HL-60/S4 treated with phorbol 12-myristate 13-acetate at 8.2 ng/mL for 4 days and 3 days (cell line): ENCODE measurements around the gene NFKBIE.
"Not testable (repeated sequence)": the region's sequence is repeated elsewhere in the genome, so short reads cannot be mapped to it uniquely, and the experiment has no call there.

Experiments used
- in situ Hi-C: fragments of 300-500 bp; cut with MboI; formaldehyde crosslinking; loops from 2 replicates; pipeline ENCODE4 v1.15.0; 2022; ENCODE audit warnings: low sequenced_read_pairs

Gene NFKBIE

DNA sequence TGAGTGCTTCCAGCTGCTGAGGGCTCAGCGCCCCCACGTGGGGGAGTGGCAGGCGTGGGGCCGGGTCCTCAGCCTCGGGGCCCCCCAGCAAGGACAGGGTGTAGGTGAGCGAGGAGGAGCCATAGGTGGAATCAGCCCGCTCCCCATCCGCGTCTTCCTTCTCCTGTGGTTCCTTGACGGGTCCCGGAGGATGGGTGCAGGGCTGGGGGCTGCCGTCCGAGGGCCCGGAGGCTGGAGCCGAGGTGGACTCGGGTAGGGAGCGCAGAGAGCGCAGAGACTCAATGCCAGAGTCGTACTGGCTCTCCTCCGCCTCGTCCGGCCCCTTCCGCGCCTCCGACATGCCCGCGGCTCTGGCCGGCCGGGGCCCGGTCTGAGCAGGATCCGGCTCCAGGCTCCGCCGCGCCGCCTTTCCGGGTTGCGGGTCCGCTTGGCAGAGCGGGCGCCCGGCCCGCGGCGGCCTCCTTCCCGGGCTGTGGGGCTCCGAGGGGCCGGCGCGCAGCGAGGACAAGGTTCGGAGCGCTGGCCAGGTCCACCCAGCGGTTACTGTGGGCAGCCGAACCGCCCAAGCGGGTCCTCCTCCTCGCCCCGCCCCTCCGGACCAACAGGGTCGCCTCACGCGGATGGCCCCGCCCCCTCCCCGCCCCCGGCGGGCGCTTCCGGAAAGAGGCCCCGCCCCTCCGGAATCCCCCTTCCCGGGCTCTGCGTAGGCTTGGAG lies at the start of gene NFKBIE:
TSS of gene NFKBIE (minus strand) at position 545 of the 715 bp plus-strand sequence. CDS start at position 340, 205 bp downstream.
- in situ Hi-C loops = no loop called here

DNA sequence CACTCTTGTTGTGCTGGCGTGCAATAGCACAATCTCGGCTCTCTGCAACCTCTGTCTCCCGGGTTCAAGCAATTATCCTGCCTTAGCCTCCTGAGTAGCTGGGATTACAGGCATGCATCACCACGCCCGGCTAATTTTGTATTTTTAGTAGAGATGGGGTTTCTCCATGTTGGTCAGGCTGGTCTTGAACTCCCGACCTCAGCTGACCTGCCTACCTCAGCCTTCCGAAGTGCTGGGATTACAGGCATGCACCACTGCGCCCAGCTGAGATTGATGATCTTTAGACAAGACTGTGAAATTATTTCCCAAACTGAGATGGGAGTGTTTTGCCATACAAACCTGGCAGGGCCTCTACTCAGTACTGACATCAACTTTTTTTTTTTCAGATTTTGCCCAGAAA lies 49.3 kb upstream of the NFKBIE start:
- in situ Hi-C loops = not testable (repeated sequence)

DNA sequence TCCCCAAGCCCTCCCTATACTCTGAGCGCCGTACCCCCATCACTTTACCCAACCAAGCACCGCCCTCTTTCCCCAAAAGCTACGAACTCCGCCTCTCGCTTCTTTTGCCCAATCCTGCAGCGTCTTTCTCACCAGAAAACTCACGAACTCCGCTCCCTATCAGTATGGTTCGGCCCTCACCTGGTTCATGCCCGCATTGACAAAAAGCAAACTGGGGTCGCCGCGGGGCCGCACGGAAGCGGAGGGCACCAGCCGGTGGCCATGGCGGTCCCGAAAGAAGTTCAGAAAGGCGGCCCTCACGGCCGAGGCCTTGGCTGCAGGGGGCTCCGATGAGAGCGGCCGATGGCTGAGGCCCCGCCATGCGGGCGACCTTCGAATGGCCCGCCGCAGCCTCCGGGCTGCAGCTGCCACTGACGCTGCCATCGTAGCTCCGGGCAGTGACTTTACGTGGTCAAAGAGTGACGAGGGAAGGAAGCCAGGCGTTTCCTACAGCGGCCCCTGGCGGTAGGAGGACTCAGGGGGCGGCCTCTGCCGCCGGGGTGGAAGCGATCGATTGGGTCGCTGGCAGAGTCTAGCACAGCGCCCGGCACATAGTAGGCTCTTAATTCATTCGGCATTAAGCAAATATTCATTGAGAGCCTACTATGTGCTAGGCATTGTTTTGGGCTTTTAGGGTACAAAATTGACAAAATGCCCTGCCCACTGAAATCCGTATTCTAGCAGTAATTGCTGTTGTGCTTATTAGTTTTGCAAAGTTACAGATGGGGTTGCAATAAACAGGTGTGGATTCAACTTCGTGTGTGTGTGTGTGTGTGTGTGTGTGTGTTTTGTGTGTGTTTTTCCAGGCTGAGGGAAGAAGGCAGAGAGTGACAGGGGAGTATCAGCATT lies 47.8 kb upstream of the NFKBIE start, which contains the start of gene AARS2:
TSS of gene AARS2 (minus strand) at position 447 of the 888 bp plus-strand sequence. CDS start at position 423, 24 bp downstream.
- in situ Hi-C loops = no loop called here

- in situ Hi-C loops = no loop called here
These were observed 46.4 kb upstream of the NFKBIE start for GRCh38 chr6:44311767-44312166.

- in situ Hi-C loops = no loop called here
These were observed 46.0 kb upstream of the NFKBIE start for GRCh38 chr6:44311304-44311703.

GRCh38 chr6:44310241-44310640 lies 44.9 kb upstream of the NFKBIE start:
- in situ Hi-C loops = no loop called here

DNA sequence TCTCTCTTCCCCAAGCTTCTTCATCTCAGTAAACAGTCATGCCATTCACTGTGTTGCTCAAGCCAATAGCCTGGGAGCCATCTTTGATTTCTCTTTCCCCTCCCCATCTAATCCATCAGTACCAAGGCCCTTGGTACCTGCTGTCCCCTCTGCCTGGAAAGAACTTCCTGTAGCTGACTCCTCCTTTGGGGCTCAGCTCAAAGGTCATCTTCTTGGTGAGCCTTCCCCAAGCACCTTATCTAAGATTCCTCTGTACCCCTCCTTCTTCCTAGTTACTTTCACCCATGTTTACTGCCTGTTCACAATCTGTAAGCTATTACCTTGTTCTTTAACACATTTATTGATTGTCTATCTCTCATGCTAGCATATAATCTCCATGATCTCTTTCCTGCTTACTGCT lies 44.3 kb upstream of the NFKBIE start:
- in situ Hi-C loops = no loop called here

DNA sequence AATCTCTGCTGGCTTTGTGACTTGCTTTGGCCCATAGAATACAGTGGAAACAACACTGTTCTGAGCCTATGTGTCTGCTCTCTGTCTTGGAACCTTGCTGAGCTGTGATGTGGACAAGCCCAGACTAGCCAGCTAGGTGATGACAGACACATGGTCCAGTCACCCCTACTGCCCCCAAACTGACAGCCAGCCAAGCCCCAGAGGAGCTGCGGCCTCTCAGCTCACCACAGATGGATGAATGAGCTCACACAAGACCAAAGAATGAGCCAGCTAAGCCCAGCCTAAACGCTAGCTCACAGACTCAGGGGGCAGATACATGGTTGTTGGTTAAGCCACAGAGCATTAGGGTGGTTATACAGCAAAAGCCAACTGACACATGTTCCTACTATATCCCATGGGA lies 43.7 kb upstream of the NFKBIE start:
- in situ Hi-C loops = no loop called here

- in situ Hi-C loops = no loop called here
These were observed 41.9 kb upstream of the NFKBIE start for GRCh38 chr6:44307217-44307616.

GRCh38 chr6:44306710-44307109 lies 41.4 kb upstream of the NFKBIE start:
- in situ Hi-C loops = no loop called here

DNA sequence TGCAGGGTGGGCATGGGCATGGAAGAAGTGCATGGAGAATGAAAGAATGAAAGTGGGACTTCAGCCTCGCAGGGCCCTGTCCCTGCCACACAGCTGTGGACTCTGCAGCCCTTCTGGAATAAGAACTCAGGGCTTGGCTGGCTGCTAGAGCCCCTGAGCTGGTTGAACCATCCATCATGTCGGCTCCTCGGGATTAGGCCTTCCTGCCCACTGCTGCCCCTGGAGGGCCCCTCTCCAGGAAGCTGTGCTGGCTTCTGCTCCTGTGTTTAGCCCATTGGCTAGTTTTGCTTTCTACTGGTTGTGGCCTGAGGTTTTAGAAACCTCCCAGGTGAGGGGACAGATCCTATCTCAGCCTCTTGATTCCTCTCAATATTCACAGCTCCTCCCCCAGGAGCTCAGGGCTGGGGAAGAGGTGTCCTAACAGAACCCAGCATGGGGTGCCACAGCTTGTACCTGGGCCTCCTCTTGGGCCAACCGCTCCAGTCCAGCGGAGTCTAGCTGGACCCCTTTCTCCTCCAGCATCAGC lies 39.9 kb upstream of the NFKBIE start:
- in situ Hi-C loops = no loop called here

DNA sequence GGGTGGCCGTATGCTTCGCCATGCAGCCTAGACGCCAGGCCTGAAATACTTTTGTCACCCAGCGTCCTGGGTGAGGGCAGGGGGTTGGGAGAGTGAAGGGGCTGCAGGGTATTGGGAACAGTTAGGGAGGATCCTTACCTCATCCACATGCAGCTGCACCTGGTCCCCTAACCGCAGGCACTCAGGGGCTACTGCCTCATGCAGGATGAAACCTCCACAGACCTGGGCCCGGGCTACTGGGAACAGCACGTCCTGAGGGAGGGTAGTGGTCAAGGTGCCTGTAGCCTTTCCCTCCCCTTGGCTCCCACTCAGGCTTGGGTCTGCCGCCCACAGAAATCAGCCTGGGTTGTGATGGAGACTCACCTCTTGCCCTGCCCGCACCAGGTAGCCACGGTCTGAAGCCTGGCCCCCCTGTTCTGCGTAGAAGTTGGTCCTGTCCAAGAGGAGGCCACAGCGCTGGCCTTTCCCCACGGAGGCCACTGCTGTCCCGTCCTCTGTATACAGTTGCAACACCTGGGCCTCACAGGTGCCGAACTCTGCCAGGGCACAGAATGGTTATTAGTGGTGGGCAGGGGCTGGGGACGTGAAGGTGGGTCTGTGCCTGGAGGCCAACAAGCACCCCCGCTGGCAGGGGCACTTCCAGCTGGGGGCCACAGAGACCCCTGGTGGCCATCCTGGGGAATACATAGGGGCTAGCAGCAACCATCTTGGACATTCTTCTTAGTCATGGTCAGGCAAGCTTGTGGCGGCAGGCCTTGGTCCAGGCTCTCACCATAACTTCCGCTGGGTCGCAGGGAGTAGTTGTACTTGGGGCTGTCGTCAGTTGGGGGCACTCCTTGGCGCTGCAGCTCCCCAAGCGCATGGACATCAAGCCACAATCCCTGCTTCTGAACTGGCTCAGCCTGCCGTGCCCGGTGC lies 39.2 kb upstream of the NFKBIE start:
- in situ Hi-C loops = no loop called here

DNA sequence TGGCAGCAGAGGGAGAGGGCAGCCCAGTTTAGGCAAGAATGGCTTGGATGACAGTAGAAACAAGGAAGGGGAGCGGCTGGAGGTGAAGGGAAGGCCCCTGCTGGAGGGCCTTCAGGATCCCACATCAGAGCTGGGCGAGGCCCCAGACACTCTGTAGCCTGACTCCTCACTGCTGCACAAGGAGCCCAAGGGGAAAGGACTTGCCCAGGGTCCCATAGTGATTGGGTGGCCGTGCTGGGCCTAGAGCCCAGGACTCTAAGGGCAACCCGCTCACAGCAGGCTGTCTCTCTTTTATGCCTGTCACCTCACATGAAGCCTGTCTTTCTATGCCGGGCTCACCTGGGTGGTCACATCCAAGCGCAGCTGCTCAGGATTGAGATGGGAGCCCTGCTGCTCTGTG lies 38.5 kb upstream of the NFKBIE start:
- in situ Hi-C loops = no loop called here

DNA sequence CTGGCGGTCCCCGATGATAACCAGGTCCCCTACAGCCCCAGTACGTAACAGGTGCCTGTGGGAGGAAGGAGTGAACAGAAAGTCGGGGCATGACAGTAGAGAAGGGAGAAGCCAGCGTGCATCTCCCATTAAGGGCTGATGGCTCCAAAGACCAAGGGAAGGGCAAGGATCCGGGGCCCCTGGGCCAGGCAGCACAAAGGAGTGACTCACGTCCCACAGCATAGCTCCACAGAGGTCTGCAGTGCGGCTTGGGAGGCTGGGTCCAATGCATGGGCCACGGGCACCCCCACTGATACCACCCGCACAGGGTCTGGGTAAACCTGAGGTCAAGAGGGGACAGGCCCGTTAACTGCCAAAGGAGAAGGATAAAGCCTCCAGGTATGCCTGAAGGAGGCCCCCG lies 37.5 kb upstream of the NFKBIE start:
- in situ Hi-C loops = no loop called here

GRCh38 chr6:44301782-44302564 lies 36.6 kb upstream of the NFKBIE start:
- in situ Hi-C loops = no loop called here

GRCh38 chr6:44301106-44301505 lies 35.8 kb upstream of the NFKBIE start:
- in situ Hi-C loops = no loop called here

- in situ Hi-C loops = no loop called here
These were observed 35.0 kb upstream of the NFKBIE start for GRCh38 chr6:44300292-44300823.

- in situ Hi-C loops = no loop called here
These were observed 33.5 kb upstream of the NFKBIE start for GRCh38 chr6:44298864-44299263.

DNA sequence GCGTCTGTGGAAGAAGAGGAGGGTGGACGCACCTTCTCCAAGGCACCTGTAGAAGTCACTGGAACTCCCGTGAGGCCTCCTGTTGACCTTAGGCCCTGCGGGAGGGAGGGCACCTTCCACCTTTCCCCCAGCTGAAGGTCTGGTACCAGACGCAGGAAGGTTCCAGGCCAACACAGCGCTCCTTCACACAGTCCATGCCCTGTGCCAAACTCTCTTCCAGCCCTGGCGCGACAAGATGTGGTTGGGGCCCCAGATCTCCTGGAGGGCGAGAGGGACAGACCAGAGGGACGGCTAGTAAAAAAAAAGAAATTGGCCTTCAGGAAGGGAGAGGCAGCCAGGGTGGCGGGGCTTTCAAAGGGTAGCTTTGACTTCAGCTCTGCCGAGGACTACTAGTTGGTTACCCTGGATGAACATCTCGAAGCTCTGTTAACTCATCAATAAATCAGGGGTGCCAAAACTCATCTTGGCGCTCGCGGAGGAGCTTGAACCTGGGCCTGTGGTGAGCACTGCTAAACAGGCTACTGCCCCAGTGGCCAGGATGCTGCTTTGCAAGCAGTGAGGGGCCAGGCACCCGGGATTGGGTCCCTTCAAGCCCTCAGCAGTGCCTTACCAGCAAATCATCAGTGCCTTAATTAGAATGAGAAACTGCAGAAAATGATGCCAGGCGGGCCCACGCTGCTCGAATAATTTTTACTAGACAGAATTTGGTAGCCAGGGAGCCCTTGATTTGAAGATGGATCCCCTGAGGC lies 32.9 kb upstream of the NFKBIE start:
- in situ Hi-C loops = no loop called here
